Kidney epithelial cell (primary cell): ENCODE data around the gene TWF1. TPM values are rescaled to one million over a fixed set of nuclear protein-coding genes. Genes with fewer than 3 reads are reported as not detected.

Experiments
- DNase-seq: peaks from one replicate; pipeline ENCODE4 v3.0.0-alpha.2; 2010; ENCODE audit warnings: low read depth
- H3K27me3 ChIP-seq: 2 replicates; pipeline ENCODE4 v1.6.0; 2011; ENCODE audit warnings: low read length; ENCODE audit not compliant: control insufficient read depth, insufficient read depth
- H3K36me3 ChIP-seq: 2 replicates; pipeline ENCODE4 v1.5.1; 2011; ENCODE audit warnings: low read length; ENCODE audit not compliant: control insufficient read depth, insufficient read depth
- H3K4me3 ChIP-seq: 2 replicates; pipeline ENCODE4 v1.5.1; 2011; ENCODE audit warnings: low read depth, mild to moderate bottlenecking, control low read depth, low read length
- total RNA-seq: library from RNA; depleted of rRNA; stranded (reverse); fragments of >200 nt; gene quantifications from 2 replicates; pipeline ENCODE4 v1.2.3, GENCODE V29; 2015
- TF ChIP-seq, protein P1 (sequence below): IDR thresholded peaks from 2 replicates; pipeline ENCODE4 v1.5.1; 2011; ENCODE audit warnings: mild to moderate bottlenecking, moderate library complexity, low read length, control low read depth, inconsistent platforms; ENCODE audit not compliant: insufficient read depth, poor library complexity, severe bottlenecking

Gene TWF1
- total RNA-seq, 1 donor from 2014 or later = 137 TPM

DNA sequence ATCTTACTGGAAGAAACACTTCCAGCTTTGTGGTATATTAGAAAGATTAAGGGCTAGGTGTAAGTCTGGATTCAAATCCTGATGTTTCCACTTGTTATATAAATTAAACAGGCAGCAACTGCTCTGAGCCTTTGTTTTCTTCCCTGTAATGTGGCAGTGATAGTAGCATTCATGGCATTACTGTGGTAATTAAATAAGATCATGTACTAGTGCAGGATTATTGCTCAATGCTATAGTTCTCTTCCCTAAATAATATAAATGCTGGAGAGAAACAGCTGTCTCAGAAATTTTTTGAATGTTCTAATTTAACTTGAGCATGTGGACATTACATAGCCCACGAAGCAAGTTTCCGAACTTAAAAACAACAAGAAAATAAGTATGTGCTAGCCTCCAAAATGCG, 35.1 kb upstream of the TWF1 start:
- H3K27me3 ChIP-seq = no peaks in the 10 kb centered on the region
- H3K36me3 ChIP-seq = no peaks in the 10 kb centered on the region
- H3K4me3 ChIP-seq = no peak overlapping the region
- no peak for DNase-seq
- TF ChIP-seq, protein P1, sequence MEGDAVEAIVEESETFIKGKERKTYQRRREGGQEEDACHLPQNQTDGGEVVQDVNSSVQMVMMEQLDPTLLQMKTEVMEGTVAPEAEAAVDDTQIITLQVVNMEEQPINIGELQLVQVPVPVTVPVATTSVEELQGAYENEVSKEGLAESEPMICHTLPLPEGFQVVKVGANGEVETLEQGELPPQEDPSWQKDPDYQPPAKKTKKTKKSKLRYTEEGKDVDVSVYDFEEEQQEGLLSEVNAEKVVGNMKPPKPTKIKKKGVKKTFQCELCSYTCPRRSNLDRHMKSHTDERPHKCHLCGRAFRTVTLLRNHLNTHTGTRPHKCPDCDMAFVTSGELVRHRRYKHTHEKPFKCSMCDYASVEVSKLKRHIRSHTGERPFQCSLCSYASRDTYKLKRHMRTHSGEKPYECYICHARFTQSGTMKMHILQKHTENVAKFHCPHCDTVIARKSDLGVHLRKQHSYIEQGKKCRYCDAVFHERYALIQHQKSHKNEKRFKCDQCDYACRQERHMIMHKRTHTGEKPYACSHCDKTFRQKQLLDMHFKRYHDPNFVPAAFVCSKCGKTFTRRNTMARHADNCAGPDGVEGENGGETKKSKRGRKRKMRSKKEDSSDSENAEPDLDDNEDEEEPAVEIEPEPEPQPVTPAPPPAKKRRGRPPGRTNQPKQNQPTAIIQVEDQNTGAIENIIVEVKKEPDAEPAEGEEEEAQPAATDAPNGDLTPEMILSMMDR = no peak

DNA sequence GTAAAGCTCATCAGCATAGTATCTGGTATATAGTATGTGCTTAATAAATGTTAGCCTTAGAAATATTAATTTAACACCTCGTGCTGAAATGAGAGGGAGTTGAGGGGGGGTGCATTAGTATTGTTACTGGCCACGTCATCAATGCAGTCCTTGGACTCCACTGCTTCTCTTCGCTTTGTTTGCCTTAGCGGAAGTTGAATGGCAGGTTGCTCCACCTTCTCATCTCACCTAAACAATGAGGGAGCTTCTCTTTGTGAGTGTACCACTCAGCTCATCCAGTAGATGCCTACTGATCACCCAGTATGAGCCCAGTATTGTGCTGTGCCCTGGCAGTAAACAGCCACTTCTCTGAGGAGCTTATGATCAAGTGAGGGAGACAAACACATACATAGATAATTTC, 34.2 kb upstream of the TWF1 start:
- no peak for DNase-seq
- Histone ChIP-seq H3K4me3 (no peak overlapping the region), H3K36me3 (no peaks in the 10 kb centered on the region), H3K27me3 (no peaks in the 10 kb centered on the region)
- TF ChIP-seq, protein P1 = no peak

GRCh38 chr12:43836475-43836989, 30.4 kb upstream of the TWF1 start:
- Histone ChIP-seq H3K27me3 (no peaks in the 10 kb centered on the region), H3K4me3 (peak overlapping the region; percentile 40), H3K36me3 (no peaks in the 10 kb centered on the region)
- DNase-seq = no peak
- TF ChIP-seq, protein P1 = no peak

GRCh38 chr12:43835656-43836474, 29.7 kb upstream of the TWF1 start, which contains the start of gene TMEM117:
Gene TMEM117, plus strand, starts transcription at chr12:43836081.
- DNase-seq = no peak

DNA sequence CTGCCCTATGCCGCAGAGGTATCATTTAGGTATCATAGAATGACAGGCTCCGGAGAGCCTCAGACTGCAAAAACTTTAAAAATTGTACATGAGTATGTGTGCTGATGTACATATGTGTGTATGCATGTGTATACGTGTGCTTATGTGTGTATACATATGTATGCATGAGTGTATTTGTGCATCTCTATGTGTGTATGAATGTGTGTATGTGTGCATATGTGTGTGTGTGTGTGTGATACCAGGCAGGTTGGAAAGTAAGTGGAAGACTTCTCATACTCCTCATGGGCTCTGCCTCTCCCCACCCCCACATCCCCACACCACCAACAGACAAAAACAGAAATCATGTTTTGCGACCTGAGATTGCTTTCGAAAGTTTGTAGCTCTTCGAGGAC, 29.1 kb upstream of the TWF1 start:
- Histone ChIP-seq H3K36me3 (no peaks in the 10 kb centered on the region), H3K4me3 (peak overlapping the region; percentile 40), H3K27me3 (no peaks in the 10 kb centered on the region)
- TF ChIP-seq, protein P1 = no peak
- no peak for DNase-seq

More at GRCh38 chr12:43835656-43836474, 29.7 kb upstream of the TWF1 start, which contains the start of gene TMEM117:
- TF ChIP-seq, protein P1 = no peak
- no peaks in the 10 kb centered on the region for H3K27me3 ChIP-seq
- peak within 1 kb of the TSS; percentile 40 for H3K4me3 ChIP-seq
- H3K36me3 ChIP-seq = no peaks in the 10 kb centered on the region
